ENCODE measurements around the gene ALG9. TPM values are rescaled to one million over a fixed set of nuclear protein-coding genes. Genes with fewer than 3 reads are reported as not detected.

ALG9 gene
- polyA plus RNA-seq, 1 donor (not counting 4 experiments of a cell fraction or from before 2014, with no cell fraction given): 27.2 TPM

- dilution Hi-C loops (cut with MboI; ENCODE audit: extremely low pct_ligation_motif_present, low sequenced_read_pairs): no loop called here
- Histone ChIP-seq H3K9ac (ENCODE audit: control insufficient read depth, extremely low read depth, insufficient read depth, low read length) (peak within 1 kb of the TSS; percentile 14), H4K20me1 (ENCODE audit: control insufficient read depth, extremely low read depth, insufficient read depth, low read length) (no peaks in the 10 kb centered on the region), H3K27ac (ENCODE audit: control insufficient read depth, insufficient read depth, low read length) (no peak within 1 kb of the TSS), H3K27me3 (ENCODE audit: control insufficient read depth, extremely low read depth, insufficient read depth, low read length) (peaks cover 6% of the 10 kb centered on the region), H3K36me3 (ENCODE audit: control insufficient read depth in 2 of 2, extremely low read depth in 1 of 2, insufficient read depth in 2 of 2, low read length in 2 of 2) (no peaks in the 10 kb centered on the region), H3K9me3 (ENCODE audit: control insufficient read depth, low read depth, low read length) (no peaks in the 10 kb centered on the region), H3K9me1 (ENCODE audit: control insufficient read depth, extremely low read depth, insufficient read depth, low read length) (no peaks in the 10 kb centered on the region), H3K79me2 (ENCODE audit: control insufficient read depth, insufficient read depth, low read length) (no peaks in the 10 kb centered on the region), H2AFZ (ENCODE audit: control insufficient read depth, low read length) (peak within 1 kb of the TSS; percentile 58), H3K4me1 (ENCODE audit: control insufficient read depth, extremely low read depth, insufficient read depth, low read length) (peaks cover 14% of the 10 kb centered on the region), H3K4me3 (ENCODE audit: control insufficient read depth in 2 of 3, extremely low read depth in 1 of 3, insufficient read depth in 2 of 3, low read depth in 1 of 3, low read length in 3 of 3) (peak within 1 kb of the TSS in 2 of 3 experiments; percentile 19 to 24), H3K4me2 (ENCODE audit: control insufficient read depth, extremely low read depth, insufficient read depth, low read depth, low read length) (peak within 1 kb of the TSS; percentile 54)
- DNase-seq (ENCODE audit: low read depth, low spot score) (no peak), FAIRE-seq (no peak)
- TF ChIP-seq CTCF (optimal IDR thresholded peaks at IDR 0.05 in 1 of 3, IDR thresholded peaks at IDR 0.05 in 1 of 3, conservative IDR thresholded peaks at IDR 0.05 in 1 of 3; ENCODE audit: extremely low read depth in 1 of 3, insufficient read depth in 2 of 3, low read length in 3 of 3) (no peak), EZH2 (IDR thresholded peaks at IDR 0.05; ENCODE audit: low read length) (no peak)
Observed at GRCh38 chr11:111912535-111912934, 41.2 kb upstream of the ALG9 start, which contains the start of gene HSPB2. Gene HSPB2 (plus strand): TSS chr11:111912734. CDS start chr11:111912830, 96 bp downstream.

- peaks cover 6% of the 10 kb centered on the region for H3K27me3 ChIP-seq (ENCODE audit: control insufficient read depth, extremely low read depth, insufficient read depth, low read length)
- no peak for TF ChIP-seq EZH2 (IDR thresholded peaks at IDR 0.05; ENCODE audit: low read length)
- H3K9me3 ChIP-seq (ENCODE audit: control insufficient read depth, low read depth, low read length): no peaks in the 10 kb centered on the region
- H2AFZ ChIP-seq (ENCODE audit: control insufficient read depth, low read length): peak within 1 kb of the TSS; percentile 58
- no peak within 1 kb of the TSS for H3K27ac ChIP-seq (ENCODE audit: control insufficient read depth, insufficient read depth, low read length)
- H3K4me1 ChIP-seq (ENCODE audit: control insufficient read depth, extremely low read depth, insufficient read depth, low read length): peaks cover 14% of the 10 kb centered on the region
- peak within 1 kb of the TSS; percentile 54 for H3K4me2 ChIP-seq (ENCODE audit: control insufficient read depth, extremely low read depth, insufficient read depth, low read depth, low read length)
- H3K9ac ChIP-seq (ENCODE audit: control insufficient read depth, extremely low read depth, insufficient read depth, low read length): peak within 1 kb of the TSS; percentile 14
- dilution Hi-C loops (cut with MboI; ENCODE audit: extremely low pct_ligation_motif_present, low sequenced_read_pairs): no loop called here
- FAIRE-seq: peak; percentile 75
- peak; percentile 66 for DNase-seq (ENCODE audit: low read depth, low spot score)
- peak within 1 kb of the TSS in 2 of 3 experiments; percentile 19 to 24 for H3K4me3 ChIP-seq (ENCODE audit: control insufficient read depth in 2 of 3, extremely low read depth in 1 of 3, insufficient read depth in 2 of 3, low read depth in 1 of 3, low read length in 3 of 3)
- no peaks in the 10 kb centered on the region for H3K36me3 ChIP-seq (ENCODE audit: control insufficient read depth in 2 of 2, extremely low read depth in 1 of 2, insufficient read depth in 2 of 2, low read length in 2 of 2)
- H3K79me2 ChIP-seq (ENCODE audit: control insufficient read depth, insufficient read depth, low read length): no peaks in the 10 kb centered on the region
- no peaks in the 10 kb centered on the region for H3K9me1 ChIP-seq (ENCODE audit: control insufficient read depth, extremely low read depth, insufficient read depth, low read length)
- no peaks in the 10 kb centered on the region for H4K20me1 ChIP-seq (ENCODE audit: control insufficient read depth, extremely low read depth, insufficient read depth, low read length)
Observed at GRCh38 chr11:111911563-111912401, 40.4 kb upstream of the ALG9 start, which contains the start of gene CRYAB. Gene CRYAB (minus strand): TSS chr11:111911770. CDS start chr11:111911724, 46 bp downstream.
